Measurements from ENCODE around the gene CIZ1.
"Not testable (repeated sequence)": the region's sequence is repeated elsewhere in the genome, so short reads cannot be mapped to it uniquely, and the experiment has no call there.

Gene CIZ1

GRCh38 chr9:128191406-128192046, at the start of gene CIZ1:
Gene CIZ1, minus strand, starts transcription at chr9:128191572. Its CDS starts 715 bp downstream, at chr9:128190857.
- in situ Hi-C loops (cut with HindIII; ENCODE audit: low sequenced_read_pairs): no loop called here

- in situ Hi-C loops (cut with HindIII; ENCODE audit: low sequenced_read_pairs): no loop called here
Measured at GRCh38 chr9:128233817-128234406, 42.5 kb upstream of the CIZ1 start.

GRCh38 chr9:128232528-128233428, 41.4 kb upstream of the CIZ1 start:
- in situ Hi-C loops (cut with HindIII; ENCODE audit: low sequenced_read_pairs): no loop called here

- in situ Hi-C loops (cut with HindIII; ENCODE audit: low sequenced_read_pairs): no loop called here
Measured at GRCh38 chr9:128231638-128232527, 40.5 kb upstream of the CIZ1 start.

- in situ Hi-C loops (cut with HindIII; ENCODE audit: low sequenced_read_pairs): not testable (repeated sequence)
Measured at GRCh38 chr9:128230897-128231296, 39.5 kb upstream of the CIZ1 start.

- in situ Hi-C loops (cut with HindIII; ENCODE audit: low sequenced_read_pairs): no loop called here
Measured at GRCh38 chr9:128226412-128226801, 35.0 kb upstream of the CIZ1 start.

- in situ Hi-C loops (cut with HindIII; ENCODE audit: low sequenced_read_pairs): no loop called here
Measured at GRCh38 chr9:128225770-128226411, 34.5 kb upstream of the CIZ1 start.

GRCh38 chr9:128224877-128225276, 33.5 kb upstream of the CIZ1 start:
- in situ Hi-C loops (cut with HindIII; ENCODE audit: low sequenced_read_pairs): no loop called here

GRCh38 chr9:128222880-128223670, 31.7 kb upstream of the CIZ1 start:
- in situ Hi-C loops (cut with HindIII; ENCODE audit: low sequenced_read_pairs): no loop called here

- in situ Hi-C loops (cut with HindIII; ENCODE audit: low sequenced_read_pairs): no loop called here
Measured at GRCh38 chr9:128222026-128222425, 30.7 kb upstream of the CIZ1 start.

- in situ Hi-C loops (cut with HindIII; ENCODE audit: low sequenced_read_pairs): no loop called here
Measured at GRCh38 chr9:128219831-128220230, 28.5 kb upstream of the CIZ1 start.

- in situ Hi-C loops (cut with HindIII; ENCODE audit: low sequenced_read_pairs): no loop called here
Measured at GRCh38 chr9:128218518-128219389, 27.4 kb upstream of the CIZ1 start.

- in situ Hi-C loops (cut with HindIII; ENCODE audit: low sequenced_read_pairs): no loop called here
Measured at GRCh38 chr9:128218172-128218517, 26.8 kb upstream of the CIZ1 start.

GRCh38 chr9:128216781-128217553, 25.6 kb upstream of the CIZ1 start:
- in situ Hi-C loops (cut with HindIII; ENCODE audit: low sequenced_read_pairs): no loop called here

GRCh38 chr9:128215491-128216409, 24.4 kb upstream of the CIZ1 start:
- in situ Hi-C loops (cut with HindIII; ENCODE audit: low sequenced_read_pairs): no loop called here

GRCh38 chr9:128214571-128215490, 23.5 kb upstream of the CIZ1 start:
- in situ Hi-C loops (cut with HindIII; ENCODE audit: low sequenced_read_pairs): no loop called here

Measured in DLD1 (cell line).